Activated CD8-positive, alpha-beta memory T cell treated with anti-CD3 and anti-CD28 coated beads for 4 hours (primary cell): ENCODE data around the gene SLC16A4.
"Not testable (repeated sequence)": the region's sequence is repeated elsewhere in the genome, so short reads cannot be mapped to it uniquely, and the experiment has no call there.

Experiments used
- DNase-seq, 2 donors: peaks; one replicate each; pipeline ENCODE4 v3.0.0-alpha.2; 2020; ENCODE audit warnings: low read depth in 2 of 2

The SLC16A4 gene

GRCh38 chr1:110390692-110391245, at the start of gene SLC16A4:
TSS of gene SLC16A4 (minus strand) at chr1:110391026. CDS start at chr1:110389323, 1,703 bp downstream.
- DNase-seq, result no peak

- DNase-seq, result not testable (repeated sequence)
Measured at GRCh38 chr1:110439873-110440272, 49.0 kb upstream of the SLC16A4 start.

GRCh38 chr1:110438893-110439292, 48.1 kb upstream of the SLC16A4 start:
- DNase-seq, result no peak

DNA sequence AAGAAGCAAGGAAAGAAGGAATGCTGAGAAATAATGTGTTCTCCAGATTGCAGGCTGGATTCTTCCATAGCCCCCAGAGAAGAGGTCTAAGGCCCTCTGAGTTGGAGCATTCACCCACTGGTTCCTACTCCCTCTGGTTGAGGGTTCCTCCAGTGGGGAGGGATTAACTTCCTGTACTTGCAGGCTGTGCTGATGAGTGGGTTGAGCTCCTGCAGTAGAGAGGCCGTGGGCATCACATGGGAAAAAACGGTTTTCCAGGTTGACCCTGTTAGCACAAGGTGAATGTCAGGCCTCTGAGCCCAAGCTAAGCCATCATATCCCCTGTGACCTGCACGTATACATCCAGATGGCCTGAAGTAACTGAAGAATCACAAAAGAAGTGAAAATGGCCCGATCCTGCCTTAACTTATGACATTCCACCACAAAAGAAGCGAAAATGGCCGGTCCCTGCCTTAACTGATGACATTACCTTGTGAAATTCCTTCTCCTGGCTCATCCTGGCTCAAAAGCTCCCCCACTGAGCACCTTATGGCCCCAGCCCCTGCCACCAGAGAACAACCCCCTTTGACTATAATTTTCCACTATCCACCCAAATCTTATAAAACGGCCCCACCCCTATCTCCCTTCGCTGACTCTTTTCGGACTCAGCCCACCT, 46.9 kb upstream of the SLC16A4 start:
- not testable (repeated sequence) for DNase-seq

- no peak for DNase-seq
Measured at GRCh38 chr1:110436635-110437034, 45.8 kb upstream of the SLC16A4 start.

- no peak for DNase-seq
Measured at GRCh38 chr1:110434946-110435345, 44.1 kb upstream of the SLC16A4 start.

GRCh38 chr1:110433803-110434202, 43.0 kb upstream of the SLC16A4 start:
- no peak for DNase-seq

- DNase-seq, result no peak
Measured at GRCh38 chr1:110433213-110433612, 42.4 kb upstream of the SLC16A4 start.

GRCh38 chr1:110430901-110431300, 40.1 kb upstream of the SLC16A4 start:
- no peak for DNase-seq

GRCh38 chr1:110430366-110430765, 39.5 kb upstream of the SLC16A4 start:
- no peak for DNase-seq

- DNase-seq, result no peak
Measured at GRCh38 chr1:110428946-110429345, 38.1 kb upstream of the SLC16A4 start.

GRCh38 chr1:110426854-110427253, 36.0 kb upstream of the SLC16A4 start:
- DNase-seq, result no peak

DNA sequence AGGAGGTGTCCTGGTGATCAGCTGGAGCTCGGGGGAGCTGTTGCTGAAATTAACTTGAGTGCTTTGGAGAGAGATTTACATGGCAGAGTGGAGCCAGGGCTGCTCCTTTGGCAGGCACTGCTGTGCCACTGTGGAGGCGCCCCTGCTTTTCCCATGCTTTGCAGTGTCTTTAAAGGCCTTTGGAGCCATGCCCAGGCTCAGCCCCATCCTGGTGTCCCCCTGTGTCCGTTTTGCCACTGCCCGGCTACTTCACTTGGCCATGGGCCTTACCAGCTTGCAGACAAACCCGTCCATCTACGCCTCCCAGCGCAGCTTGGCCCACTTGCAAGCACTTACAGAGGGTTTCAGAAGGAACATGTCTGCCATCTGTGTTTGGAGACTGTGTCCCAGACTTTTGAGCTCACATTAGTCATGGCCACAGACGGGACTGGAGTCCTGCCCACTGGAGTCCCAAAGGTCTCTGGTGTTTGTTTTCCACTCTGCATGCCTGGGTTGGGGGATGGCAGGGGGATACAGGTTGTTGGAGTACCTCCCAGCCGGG, 34.9 kb upstream of the SLC16A4 start:
- DNase-seq, result no peak

- DNase-seq, result no peak
Measured at GRCh38 chr1:110424699-110425611, 34.1 kb upstream of the SLC16A4 start.

DNA sequence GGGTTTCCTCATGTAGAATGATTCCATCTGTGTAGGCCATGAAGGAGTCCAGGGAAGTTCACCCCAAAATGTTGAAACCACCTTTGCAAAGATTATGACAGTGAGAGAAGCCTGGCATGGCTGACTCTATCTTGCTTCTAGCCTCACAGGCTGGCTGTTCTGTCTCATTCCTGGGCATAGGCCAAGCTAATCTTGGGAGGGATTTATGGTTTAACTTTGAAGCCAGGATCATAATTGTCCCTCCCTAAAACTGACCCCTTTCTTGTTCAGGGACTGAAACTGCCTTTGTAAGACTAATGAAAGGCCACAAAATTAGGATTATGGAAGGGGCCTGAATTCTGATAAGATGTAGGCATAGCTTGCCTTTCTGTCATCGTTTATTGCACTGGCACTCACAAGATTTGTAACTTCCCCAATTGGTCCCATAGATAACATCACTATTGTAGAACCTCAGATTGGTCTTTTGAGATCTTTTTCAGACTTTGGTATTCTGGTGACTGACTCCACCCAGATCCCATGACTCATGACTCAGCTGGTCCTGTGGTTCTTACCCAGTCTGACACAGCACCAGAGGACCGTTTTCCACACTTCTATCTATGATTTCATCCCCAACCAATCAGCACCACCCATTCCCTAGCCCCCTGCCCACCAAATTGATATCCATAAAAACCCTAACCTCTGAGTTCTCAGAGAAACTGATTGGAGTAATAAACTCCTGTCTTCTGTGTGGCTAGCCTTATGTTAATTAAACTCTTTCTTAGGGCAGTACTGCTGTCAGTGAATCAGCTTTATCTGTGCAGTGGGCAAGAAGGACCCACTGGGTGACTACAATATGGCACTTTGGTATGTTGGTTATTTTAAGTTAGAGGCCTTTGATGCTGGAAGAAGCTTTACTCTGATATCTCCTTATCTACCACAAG, 30.3 kb upstream of the SLC16A4 start:
- DNase-seq, result no peak

DNA sequence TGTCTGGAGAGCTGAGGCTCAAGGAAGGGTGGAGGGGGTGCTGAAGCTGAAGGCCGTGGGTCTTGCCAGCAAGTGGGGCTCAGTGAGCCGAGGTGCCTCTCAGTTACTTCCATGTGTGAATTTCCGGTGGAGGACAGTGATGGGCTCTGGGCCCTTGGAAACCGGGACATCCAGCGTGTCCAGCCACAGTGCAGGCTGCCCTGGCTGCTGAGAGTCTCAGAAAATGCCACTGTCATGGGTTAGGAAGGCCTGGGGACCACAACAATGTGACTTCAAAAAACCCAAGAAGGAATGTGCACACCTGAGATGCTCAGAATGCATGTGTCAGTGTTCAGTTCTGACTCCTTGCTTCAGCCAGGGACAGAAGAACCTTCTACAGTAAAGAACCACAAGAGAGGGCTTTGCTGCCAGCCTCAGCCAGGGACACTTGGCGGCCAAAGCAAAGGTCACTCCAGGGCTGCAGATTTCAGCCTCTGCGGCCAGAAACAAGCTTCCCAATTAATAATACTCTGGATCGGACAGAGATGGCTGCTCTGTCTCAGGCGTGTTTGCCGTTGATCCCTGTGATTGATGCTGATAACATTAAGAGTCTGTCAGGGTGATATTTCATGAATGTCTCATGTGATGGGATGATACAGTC, 29.3 kb upstream of the SLC16A4 start:
- no peak for DNase-seq

- no peak for DNase-seq
Measured at GRCh38 chr1:110418729-110419128, 27.9 kb upstream of the SLC16A4 start.

GRCh38 chr1:110413045-110413444, 22.2 kb upstream of the SLC16A4 start:
- DNase-seq, result not testable (repeated sequence)

- peak; percentile 4 to 41 for DNase-seq
Measured at GRCh38 chr1:110412576-110412975, 21.8 kb upstream of the SLC16A4 start.

DNA sequence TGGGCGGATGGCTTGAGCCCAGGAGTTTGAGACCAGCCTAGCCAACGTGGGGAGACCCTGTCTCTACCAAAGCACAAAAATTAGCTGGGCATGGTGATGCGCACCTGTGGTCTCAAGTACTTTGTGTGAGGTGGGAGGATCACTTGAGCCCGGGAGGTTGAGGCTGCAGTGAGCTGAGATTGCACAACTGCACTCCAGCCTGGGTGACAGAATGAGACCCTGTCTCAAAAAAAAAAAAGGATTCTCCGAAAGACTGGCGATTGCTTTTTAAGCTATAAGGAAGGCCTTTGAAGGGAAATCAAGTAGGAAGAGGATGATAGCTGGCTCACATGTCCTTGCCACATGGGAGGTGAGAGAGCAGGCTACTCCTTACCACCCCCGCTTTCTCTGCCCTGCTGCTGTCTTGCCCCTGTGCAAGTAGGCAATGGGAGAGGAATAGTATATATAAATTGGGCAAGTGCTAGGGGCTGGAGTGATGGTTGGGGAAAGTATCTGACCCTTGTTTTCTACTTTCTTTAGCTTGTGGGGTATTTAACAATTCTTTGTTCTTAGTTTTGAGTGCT, 20.4 kb upstream of the SLC16A4 start:
- DNase-seq, result no peak
